Measurements from ENCODE around the gene SOST.

DNA sequence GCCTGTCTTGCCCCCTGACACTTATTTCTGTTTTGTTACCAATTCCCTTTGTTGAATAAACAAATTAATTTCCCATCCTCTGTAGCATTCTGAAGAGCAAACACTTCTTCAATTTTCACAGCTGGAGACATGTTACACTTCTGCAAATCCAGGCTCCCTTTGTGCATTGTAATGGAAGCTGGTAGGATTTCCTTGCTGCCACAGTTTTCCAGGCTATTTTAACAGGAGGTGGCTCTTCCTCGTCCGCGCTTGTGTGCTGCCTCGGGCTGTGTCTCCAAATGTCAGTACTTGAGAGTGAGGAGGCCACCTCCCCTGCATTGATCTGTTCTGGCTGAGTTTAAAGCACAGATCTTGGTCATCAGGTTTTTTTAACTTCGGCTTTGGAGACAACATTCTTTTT, 40.0 kb downstream of the SOST start:
- no peak for TF ChIP-seq CTCF (IDR thresholded peaks at IDR 0.05)
- no peak for TF ChIP-seq POLR2A (IDR thresholded peaks at IDR 0.05)
- TF ChIP-seq POLR2AphosphoS5 (IDR thresholded peaks at IDR 0.05): no peak
- TF ChIP-seq EP300 (IDR thresholded peaks at IDR 0.05): no peak
